Panc1 (cell line): ENCODE data around the gene NEB.

Experiments used
- POLR2AphosphoS5 ChIP-seq: IDR thresholded peaks from 2 replicates; pipeline ENCODE4 v1.6.1; 2012; ENCODE audit warnings: mild to moderate bottlenecking, low read depth, low read length, moderate library complexity
- SIN3A ChIP-seq: IDR thresholded peaks from 2 replicates; pipeline ENCODE4 v1.6.1; 2012; ENCODE audit warnings: low read depth, mild to moderate bottlenecking, low read length, moderate library complexity, borderline replicate concordance; ENCODE audit not compliant: insufficient read depth
- TF ChIP-seq, protein P1 (sequence below): fragments of 450-650 bp; IDR thresholded peaks from 2 replicates; pipeline ENCODE4 v1.5.1; 2017; ENCODE audit warnings: mild to moderate bottlenecking
- TF ChIP-seq, protein P2 (sequence below), 2 experiments: IDR thresholded peaks; 2 replicates each; pipeline ENCODE4 v1.6.1; 2011 to 2012; ENCODE audit warnings: low read depth in 2 of 2, control low read depth in 1 of 2, low read length in 1 of 2, mild to moderate bottlenecking in 1 of 2, moderate library complexity in 1 of 2; ENCODE audit not compliant: insufficient read depth in 1 of 2

DNA sequence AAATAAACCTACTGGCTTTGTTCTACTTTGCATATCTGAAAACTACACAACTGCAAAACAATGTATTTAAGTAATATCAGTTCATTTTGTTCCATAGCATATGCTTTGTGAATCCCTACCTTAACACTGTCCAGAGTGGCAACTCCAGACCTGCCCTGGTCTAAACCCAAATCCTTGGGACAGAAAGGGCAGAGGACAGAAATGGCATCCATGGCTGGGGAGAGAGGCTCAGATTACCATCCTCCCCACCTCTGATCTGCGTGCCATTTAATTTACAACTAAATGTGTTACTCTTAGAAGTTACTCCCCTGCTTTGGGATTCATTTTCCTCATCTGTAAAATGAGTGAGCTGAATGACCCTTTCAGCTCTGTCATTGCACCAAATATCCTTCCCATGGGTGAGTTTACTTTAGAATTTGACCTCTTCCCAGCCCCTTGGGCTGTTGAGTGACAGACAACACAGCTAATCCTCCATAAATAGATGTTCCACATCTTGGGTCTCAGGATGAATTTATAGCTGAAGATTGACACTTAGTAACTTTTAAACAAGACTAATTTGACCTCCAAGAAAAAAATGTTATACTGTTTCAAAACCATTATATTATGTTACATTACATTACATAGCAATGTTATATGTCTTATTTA is 20.1 kb upstream of the NEB start:
- TF ChIP-seq, protein P1, sequence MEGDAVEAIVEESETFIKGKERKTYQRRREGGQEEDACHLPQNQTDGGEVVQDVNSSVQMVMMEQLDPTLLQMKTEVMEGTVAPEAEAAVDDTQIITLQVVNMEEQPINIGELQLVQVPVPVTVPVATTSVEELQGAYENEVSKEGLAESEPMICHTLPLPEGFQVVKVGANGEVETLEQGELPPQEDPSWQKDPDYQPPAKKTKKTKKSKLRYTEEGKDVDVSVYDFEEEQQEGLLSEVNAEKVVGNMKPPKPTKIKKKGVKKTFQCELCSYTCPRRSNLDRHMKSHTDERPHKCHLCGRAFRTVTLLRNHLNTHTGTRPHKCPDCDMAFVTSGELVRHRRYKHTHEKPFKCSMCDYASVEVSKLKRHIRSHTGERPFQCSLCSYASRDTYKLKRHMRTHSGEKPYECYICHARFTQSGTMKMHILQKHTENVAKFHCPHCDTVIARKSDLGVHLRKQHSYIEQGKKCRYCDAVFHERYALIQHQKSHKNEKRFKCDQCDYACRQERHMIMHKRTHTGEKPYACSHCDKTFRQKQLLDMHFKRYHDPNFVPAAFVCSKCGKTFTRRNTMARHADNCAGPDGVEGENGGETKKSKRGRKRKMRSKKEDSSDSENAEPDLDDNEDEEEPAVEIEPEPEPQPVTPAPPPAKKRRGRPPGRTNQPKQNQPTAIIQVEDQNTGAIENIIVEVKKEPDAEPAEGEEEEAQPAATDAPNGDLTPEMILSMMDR, result no peak
- TF ChIP-seq, protein P2, sequence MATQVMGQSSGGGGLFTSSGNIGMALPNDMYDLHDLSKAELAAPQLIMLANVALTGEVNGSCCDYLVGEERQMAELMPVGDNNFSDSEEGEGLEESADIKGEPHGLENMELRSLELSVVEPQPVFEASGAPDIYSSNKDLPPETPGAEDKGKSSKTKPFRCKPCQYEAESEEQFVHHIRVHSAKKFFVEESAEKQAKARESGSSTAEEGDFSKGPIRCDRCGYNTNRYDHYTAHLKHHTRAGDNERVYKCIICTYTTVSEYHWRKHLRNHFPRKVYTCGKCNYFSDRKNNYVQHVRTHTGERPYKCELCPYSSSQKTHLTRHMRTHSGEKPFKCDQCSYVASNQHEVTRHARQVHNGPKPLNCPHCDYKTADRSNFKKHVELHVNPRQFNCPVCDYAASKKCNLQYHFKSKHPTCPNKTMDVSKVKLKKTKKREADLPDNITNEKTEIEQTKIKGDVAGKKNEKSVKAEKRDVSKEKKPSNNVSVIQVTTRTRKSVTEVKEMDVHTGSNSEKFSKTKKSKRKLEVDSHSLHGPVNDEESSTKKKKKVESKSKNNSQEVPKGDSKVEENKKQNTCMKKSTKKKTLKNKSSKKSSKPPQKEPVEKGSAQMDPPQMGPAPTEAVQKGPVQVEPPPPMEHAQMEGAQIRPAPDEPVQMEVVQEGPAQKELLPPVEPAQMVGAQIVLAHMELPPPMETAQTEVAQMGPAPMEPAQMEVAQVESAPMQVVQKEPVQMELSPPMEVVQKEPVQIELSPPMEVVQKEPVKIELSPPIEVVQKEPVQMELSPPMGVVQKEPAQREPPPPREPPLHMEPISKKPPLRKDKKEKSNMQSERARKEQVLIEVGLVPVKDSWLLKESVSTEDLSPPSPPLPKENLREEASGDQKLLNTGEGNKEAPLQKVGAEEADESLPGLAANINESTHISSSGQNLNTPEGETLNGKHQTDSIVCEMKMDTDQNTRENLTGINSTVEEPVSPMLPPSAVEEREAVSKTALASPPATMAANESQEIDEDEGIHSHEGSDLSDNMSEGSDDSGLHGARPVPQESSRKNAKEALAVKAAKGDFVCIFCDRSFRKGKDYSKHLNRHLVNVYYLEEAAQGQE (IDR thresholded peaks at IDR 0.05; ENCODE audit: insufficient read depth in 1 of 2, low read depth in 2 of 2, low read length in 1 of 2), result no peak
- TF ChIP-seq SIN3A (no peak), POLR2AphosphoS5 (no peak)
